Measurements from ENCODE around the gene GPR142. TPM values are rescaled to one million over a fixed set of nuclear protein-coding genes. Genes with fewer than 3 reads are reported as not detected.

GPR142 gene
- total RNA-seq, 1 donor from 2014 or later: 20.7 TPM

GRCh38 chr17:74337834-74338500 lies 29.3 kb upstream of the GPR142 start:
- peak overlapping the region; percentile 84 for H3K27ac Mint-ChIP-seq (ENCODE audit: unreplicated experiment)
- H3K27me3 Mint-ChIP-seq (ENCODE audit: unreplicated experiment): peaks cover 14% of the 10 kb centered on the region
- H3K9me3 Mint-ChIP-seq (ENCODE audit: unreplicated experiment): peaks cover 16% of the 10 kb centered on the region
- peak; percentile 45 for DNase-seq
- H3K36me3 Mint-ChIP-seq (ENCODE audit: unreplicated experiment): peaks cover 5% of the 10 kb centered on the region
- no peak for TF ChIP-seq CTCF (IDR thresholded peaks at IDR 0.05; ENCODE audit: partially characterized antibody, unreplicated experiment)
- H3K4me1 Mint-ChIP-seq (ENCODE audit: low read depth, unreplicated experiment): peaks cover 18% of the 10 kb centered on the region
- peak overlapping the region; percentile 38 for H3K4me3 Mint-ChIP-seq (ENCODE audit: unreplicated experiment)

- no peak overlapping the region for H3K27ac Mint-ChIP-seq (ENCODE audit: unreplicated experiment)
- DNase-seq: no peak
- H3K4me1 Mint-ChIP-seq (ENCODE audit: low read depth, unreplicated experiment): peaks cover 18% of the 10 kb centered on the region
- TF ChIP-seq CTCF (IDR thresholded peaks at IDR 0.05; ENCODE audit: partially characterized antibody, unreplicated experiment): no peak
- peaks cover 3% of the 10 kb centered on the region for H3K9me3 Mint-ChIP-seq (ENCODE audit: unreplicated experiment)
- H3K36me3 Mint-ChIP-seq (ENCODE audit: unreplicated experiment): peaks cover 5% of the 10 kb centered on the region
- H3K27me3 Mint-ChIP-seq (ENCODE audit: unreplicated experiment): peaks cover 8% of the 10 kb centered on the region
- H3K4me3 Mint-ChIP-seq (ENCODE audit: unreplicated experiment): no peak overlapping the region
Measured at GRCh38 chr17:74339537-74340195, 27.6 kb upstream of the GPR142 start.

GRCh38 chr17:74340470-74341023 lies 26.8 kb upstream of the GPR142 start:
- peaks cover 5% of the 10 kb centered on the region for H3K36me3 Mint-ChIP-seq (ENCODE audit: unreplicated experiment)
- peaks cover 3% of the 10 kb centered on the region for H3K9me3 Mint-ChIP-seq (ENCODE audit: unreplicated experiment)
- no peak overlapping the region for H3K27ac Mint-ChIP-seq (ENCODE audit: unreplicated experiment)
- H3K27me3 Mint-ChIP-seq (ENCODE audit: unreplicated experiment): peaks cover 10% of the 10 kb centered on the region
- TF ChIP-seq CTCF (IDR thresholded peaks at IDR 0.05; ENCODE audit: partially characterized antibody, unreplicated experiment): no peak
- peaks cover 20% of the 10 kb centered on the region for H3K4me1 Mint-ChIP-seq (ENCODE audit: low read depth, unreplicated experiment)
- no peak overlapping the region for H3K4me3 Mint-ChIP-seq (ENCODE audit: unreplicated experiment)
- DNase-seq: peak; percentile 44

GRCh38 chr17:74342224-74342623 lies 25.1 kb upstream of the GPR142 start:
- Mint-ChIP-seq H3K36me3 (ENCODE audit: unreplicated experiment) (no peaks in the 10 kb centered on the region), H3K27ac (ENCODE audit: unreplicated experiment) (peak overlapping the region; percentile 38), H3K9me3 (ENCODE audit: unreplicated experiment) (peaks cover 3% of the 10 kb centered on the region), H3K4me3 (ENCODE audit: unreplicated experiment) (no peak overlapping the region), H3K4me1 (ENCODE audit: low read depth, unreplicated experiment) (peaks cover 21% of the 10 kb centered on the region), H3K27me3 (ENCODE audit: unreplicated experiment) (peaks cover 14% of the 10 kb centered on the region)
- TF ChIP-seq CTCF (IDR thresholded peaks at IDR 0.05; ENCODE audit: partially characterized antibody, unreplicated experiment): no peak
- DNase-seq: no peak

GRCh38 chr17:74343121-74343520 lies 24.2 kb upstream of the GPR142 start:
- Mint-ChIP-seq H3K27ac (ENCODE audit: unreplicated experiment) (no peak overlapping the region), H3K27me3 (ENCODE audit: unreplicated experiment) (peaks cover 9% of the 10 kb centered on the region), H3K4me1 (ENCODE audit: low read depth, unreplicated experiment) (peaks cover 13% of the 10 kb centered on the region), H3K36me3 (ENCODE audit: unreplicated experiment) (peaks cover 3% of the 10 kb centered on the region), H3K4me3 (ENCODE audit: unreplicated experiment) (no peak overlapping the region), H3K9me3 (ENCODE audit: unreplicated experiment) (peaks cover 3% of the 10 kb centered on the region)
- DNase-seq: no peak
- TF ChIP-seq CTCF (IDR thresholded peaks at IDR 0.05; ENCODE audit: partially characterized antibody, unreplicated experiment): no peak
